A549 (cell line): ENCODE measurements around the gene TCN1. TPM values are rescaled to one million over a fixed set of nuclear protein-coding genes. Genes with fewer than 3 reads are reported as not detected.

Source experiments
- ATAC-seq, 2 experiments: fragments of 200-7000 bp in 1 of 2; fragments of >200 bp in 1 of 2; cut with Nextera tagmentation in 1 of 2; cut with Tn5 transposase in 1 of 2; 3 replicates each; pipeline versions ENCODE4 v1.8.0 to v1.9.1; 2018 to 2020; ENCODE audit warnings: mild to moderate bottlenecking in 1 of 2, moderate library complexity in 1 of 2
- CTCF ChIA-PET: fragments of 300-600 bp; sonication (Branson Sonifier 250); formaldehyde crosslinking; extraction: SDS; loops from one replicate; lab custom pipeline; 2021; ENCODE audit warnings: antibody characterized with exemption, inconsistent platforms; lab: Yijun Ruan, JAX
- POLR2A ChIA-PET: fragments of 350-600 bp; formaldehyde crosslinking; extraction: SDS; loops from one replicate; lab custom pipeline; 2021; ENCODE audit warnings: antibody characterized with exemption, inconsistent platforms; lab: Yijun Ruan, JAX
- DNase-seq, 2 experiments: peaks; one replicate each; pipeline versions ENCODE4 v3.0.0 to v3.0.0-alpha.2; 2011 to 2016; ENCODE audit warnings: low read depth in 1 of 2, low spot score in 1 of 2
- FAIRE-seq: peaks from 2 replicates; lab custom pipeline; 2011; peaks lifted over from hg19 to GRCh38; lab: Jason Lieb, UNC
- H3K27ac ChIP-seq, 2 experiments: fragments of >200 bp; sonication (Bioruptor Twin); formaldehyde crosslinking; 3 replicates each; pipeline ENCODE4 v1.5.1; 2016 to 2017
- H3K4me1 ChIP-seq: fragments of >200 bp; sonication (Bioruptor Twin); formaldehyde crosslinking; 3 replicates; pipeline ENCODE4 v1.6.1; 2016
- H3K4me2 ChIP-seq: fragments of >200 bp; sonication (Bioruptor Twin); formaldehyde crosslinking; 3 replicates; pipeline ENCODE4 v1.6.1; 2016
- H3K4me3 ChIP-seq: fragments of >200 bp; sonication (Bioruptor Twin); formaldehyde crosslinking; 3 replicates; pipeline ENCODE4 v1.5.1; 2016
- H3K9me3 ChIP-seq: fragments of >200 bp; sonication (Bioruptor Twin); formaldehyde crosslinking; 3 replicates; pipeline ENCODE4 v1.6.1; 2016
- BHLHE40 ChIP-seq: IDR thresholded peaks from 2 replicates; pipeline ENCODE4 v1.6.1; 2012; ENCODE audit warnings: low read depth, low read length, inconsistent platforms
- CEBPB ChIP-seq, 2 experiments: fragments of >200 bp in 1 of 2; sonication (Bioruptor Twin) in 1 of 2; formaldehyde crosslinking in 1 of 2; IDR thresholded peaks; 2 replicates each; pipeline ENCODE4 v1.6.1; 2012 to 2016
- CHD4 ChIP-seq: fragments of 200-600 bp; sonication (generic); IDR thresholded peaks from 2 replicates; pipeline ENCODE4 v1.6.1; 2016; ENCODE audit warnings: antibody characterized with exemption, mild to moderate bottlenecking, borderline replicate concordance
- EHMT2 ChIP-seq: fragments of 200-600 bp; sonication (generic); IDR thresholded peaks from 2 replicates; pipeline ENCODE4 v1.6.1; 2016; ENCODE audit warnings: antibody characterized with exemption, low read depth, mild to moderate bottlenecking, moderate library complexity
- EP300 ChIP-seq, 2 experiments: fragments of >200 bp; sonication (Bioruptor Twin); formaldehyde crosslinking; IDR thresholded peaks; 2 replicates in 1 of 2; 3 replicates in 1 of 2; pipeline ENCODE4 v1.6.1; 2016 to 2017
- FOSL2 ChIP-seq, 2 experiments: fragments of 450-650 bp in 1 of 2; fragments of >200 bp in 1 of 2; sonication (Bioruptor Twin) in 1 of 2; formaldehyde crosslinking; IDR thresholded peaks; 2 replicates each; pipeline versions ENCODE4 v1.5.0 to v1.6.1; 2016 to 2020; ENCODE audit warnings: mild to moderate bottlenecking in 1 of 2, moderate library complexity in 1 of 2
- FOXS1 ChIP-seq: fragments of 250-450 bp; sonication (Bioruptor Pico); IDR thresholded peaks from 2 replicates; pipeline ENCODE4 v1.5.0; 2020; ENCODE audit warnings: mild to moderate bottlenecking, moderate library complexity
- GATA3 ChIP-seq: IDR thresholded peaks from 2 replicates; pipeline ENCODE4 v1.6.1; 2012; ENCODE audit warnings: borderline replicate concordance
- HDAC2 ChIP-seq: fragments of 200-600 bp; sonication (generic); IDR thresholded peaks from 2 replicates; pipeline ENCODE4 v1.6.1; 2016
- JUN ChIP-seq, 2 experiments: fragments of >200 bp; sonication (Bioruptor Twin); formaldehyde crosslinking; IDR thresholded peaks; 2 replicates in 1 of 2; 3 replicates in 1 of 2; pipeline ENCODE4 v1.6.1; 2016 to 2017
- JUNB ChIP-seq: fragments of >200 bp; sonication (Bioruptor Twin); formaldehyde crosslinking; IDR thresholded peaks from 2 replicates; pipeline ENCODE4 v1.6.1; 2016
- MAZ ChIP-seq: fragments of 150-350 bp; IDR thresholded peaks from 2 replicates; pipeline ENCODE4 v1.6.1; 2014; ENCODE audit warnings: antibody characterized with exemption, low read depth, low read length, borderline replicate concordance
- NFE2L2 ChIP-seq: fragments of 150-350 bp; conservative IDR thresholded peaks from 2 replicates; pipeline ENCODE4 v1.6.1; 2014; ENCODE audit warnings: low read length
- NPAS2 ChIP-seq: fragments of 250-450 bp; sonication (Bioruptor Pico); IDR thresholded peaks from 2 replicates; pipeline ENCODE4 v1.8.0; 2022; ENCODE audit warnings: mild to moderate bottlenecking, moderate library complexity, borderline replicate concordance
- NR3C1 ChIP-seq: fragments of >200 bp; sonication (Bioruptor Twin); formaldehyde crosslinking; IDR thresholded peaks from 3 replicates; pipeline ENCODE4 v1.6.1; 2017
- PHF8 ChIP-seq: fragments of 200-600 bp; sonication (generic); IDR thresholded peaks from 2 replicates; pipeline ENCODE4 v1.6.1; 2016; ENCODE audit warnings: low read depth, mild to moderate bottlenecking, antibody characterized with exemption, moderate library complexity, borderline replicate concordance
- POLR2A ChIP-seq: IDR thresholded peaks from 2 replicates; pipeline ENCODE4 v1.6.1; 2012; ENCODE audit warnings: mild to moderate bottlenecking, low read length
- RARB ChIP-seq: fragments of 250-450 bp; sonication (Bioruptor Pico); IDR thresholded peaks from 2 replicates; pipeline ENCODE4 v1.8.0; 2021; ENCODE audit warnings: mild to moderate bottlenecking, moderate library complexity
- RFX5 ChIP-seq: fragments of 450-650 bp; IDR thresholded peaks from 2 replicates; pipeline ENCODE4 v1.7.1; 2014; ENCODE audit warnings: antibody characterized with exemption, mild to moderate bottlenecking, moderate library complexity
- SMC3 ChIP-seq: fragments of >200 bp; sonication (Bioruptor Twin); formaldehyde crosslinking; IDR thresholded peaks from 3 replicates; pipeline ENCODE4 v1.6.1; 2018; ENCODE audit warnings: inconsistent platforms
- TP53 ChIP-seq: fragments of 250-450 bp; sonication (Bioruptor Pico); IDR thresholded peaks from 2 replicates; pipeline ENCODE4 v1.5.0; 2021; ENCODE audit warnings: mild to moderate bottlenecking, moderate library complexity
- ZFP36 ChIP-seq: fragments of 450-650 bp; IDR thresholded peaks from 2 replicates; pipeline ENCODE4 v1.6.1; 2014; ENCODE audit warnings: borderline replicate concordance; ENCODE audit not compliant: partially characterized antibody
- WGBS: methylation state at CpG from one replicate; pipeline ENCODE4 v1.1.6; 2017; ENCODE audit errors: missing lambda C conversion rate; 5-methylcytosine and 5-hydroxymethylcytosine counted together
- polyA plus RNA-seq, 4 experiments: library from polyadenylated mRNA; depleted of rRNA in 3 of 4; stranded (reverse); fragments of >200 nt; fragmentation: RNase III in 1 of 4; extraction: RNeasy Plus Mini Kit Qiagen cat#74134 plus additional on column Dnase treatment in 1 of 4; gene quantifications; 2 replicates in 3 of 4; 3 replicates in 1 of 4; pipeline ENCODE4 v1.2.3, GENCODE V29; 2011 to 2017
- TF ChIP-seq, protein P1 (sequence below): fragments of 450-650 bp; IDR thresholded peaks from 2 replicates; pipeline ENCODE4 v1.6.1; 2014; ENCODE audit warnings: antibody characterized with exemption
- TF ChIP-seq, protein P2 (sequence below): fragments of >200 bp; sonication (Bioruptor Twin); formaldehyde crosslinking; IDR thresholded peaks from 2 replicates; pipeline ENCODE4 v1.6.1; 2016
- TF ChIP-seq, protein P3 (sequence below): fragments of 250-450 bp; sonication (Bioruptor Pico); IDR thresholded peaks from 2 replicates; pipeline ENCODE4 v1.5.0; 2020; ENCODE audit warnings: low read depth, mild to moderate bottlenecking, moderate library complexity
- TF ChIP-seq, protein P4 (sequence below): fragments of 150-350 bp; IDR thresholded peaks from 2 replicates; pipeline ENCODE4 v1.6.1; 2014; ENCODE audit warnings: low read depth, mild to moderate bottlenecking, low read length

Gene TCN1
- polyA plus RNA-seq, 2 of the 4 experiments (the other 2 are of a cell fraction), result 0.18 to 0.79 TPM

DNA sequence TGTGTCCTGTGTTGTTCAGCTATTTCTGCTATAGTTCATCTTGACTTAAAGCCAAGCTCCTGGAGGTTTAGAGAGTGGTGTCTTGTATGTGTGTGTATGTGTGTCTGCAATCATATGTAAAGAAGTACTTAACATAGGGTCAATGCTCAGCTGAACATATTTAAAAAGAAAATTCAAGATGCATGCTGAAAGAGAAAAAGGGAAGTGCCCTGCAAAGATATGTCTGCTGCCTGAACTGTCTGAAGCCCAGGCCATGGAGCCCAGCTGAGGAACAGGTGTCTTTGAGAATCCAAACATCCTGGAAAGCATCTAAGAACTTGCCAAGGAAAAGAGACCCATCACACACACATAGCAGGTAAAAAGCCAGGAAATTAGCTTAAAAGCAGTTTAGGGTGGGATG, 6.6 kb downstream of the TCN1 start:
- Histone ChIP-seq H3K27ac (no peak overlapping the region), H3K4me3 (no peak overlapping the region), H3K9me3 (no peaks in the 10 kb centered on the region), H3K4me1 (peaks cover 10% of the 10 kb centered on the region; the same call in 2 of the 3 replicates), H3K4me2 (no peak overlapping the region)
- TF ChIP-seq, protein P1, sequence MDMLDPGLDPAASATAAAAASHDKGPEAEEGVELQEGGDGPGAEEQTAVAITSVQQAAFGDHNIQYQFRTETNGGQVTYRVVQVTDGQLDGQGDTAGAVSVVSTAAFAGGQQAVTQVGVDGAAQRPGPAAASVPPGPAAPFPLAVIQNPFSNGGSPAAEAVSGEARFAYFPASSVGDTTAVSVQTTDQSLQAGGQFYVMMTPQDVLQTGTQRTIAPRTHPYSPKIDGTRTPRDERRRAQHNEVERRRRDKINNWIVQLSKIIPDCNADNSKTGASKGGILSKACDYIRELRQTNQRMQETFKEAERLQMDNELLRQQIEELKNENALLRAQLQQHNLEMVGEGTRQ, result no peak
- TF ChIP-seq NPAS2, result no peak
- no peak for TF ChIP-seq JUNB
- TF ChIP-seq EP300 (IDR thresholded peaks at IDR 0.05), result no peak
- no peak for TF ChIP-seq CEBPB (IDR thresholded peaks at IDR 0.05)
- TF ChIP-seq, protein P2, sequence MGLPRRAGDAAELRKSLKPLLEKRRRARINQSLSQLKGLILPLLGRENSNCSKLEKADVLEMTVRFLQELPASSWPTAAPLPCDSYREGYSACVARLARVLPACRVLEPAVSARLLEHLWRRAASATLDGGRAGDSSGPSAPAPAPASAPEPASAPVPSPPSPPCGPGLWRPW, result no peak
- TF ChIP-seq ZFP36, result no peak
- TF ChIP-seq PHF8, result no peak
- no peak for TF ChIP-seq CHD4
- TF ChIP-seq, protein P3, sequence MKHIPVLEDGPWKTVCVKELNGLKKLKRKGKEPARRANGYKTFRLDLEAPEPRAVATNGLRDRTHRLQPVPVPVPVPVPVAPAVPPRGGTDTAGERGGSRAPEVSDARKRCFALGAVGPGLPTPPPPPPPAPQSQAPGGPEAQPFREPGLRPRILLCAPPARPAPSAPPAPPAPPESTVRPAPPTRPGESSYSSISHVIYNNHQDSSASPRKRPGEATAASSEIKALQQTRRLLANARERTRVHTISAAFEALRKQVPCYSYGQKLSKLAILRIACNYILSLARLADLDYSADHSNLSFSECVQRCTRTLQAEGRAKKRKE, result no peak
- no peak for TF ChIP-seq HDAC2
- TF ChIP-seq, protein P4, sequence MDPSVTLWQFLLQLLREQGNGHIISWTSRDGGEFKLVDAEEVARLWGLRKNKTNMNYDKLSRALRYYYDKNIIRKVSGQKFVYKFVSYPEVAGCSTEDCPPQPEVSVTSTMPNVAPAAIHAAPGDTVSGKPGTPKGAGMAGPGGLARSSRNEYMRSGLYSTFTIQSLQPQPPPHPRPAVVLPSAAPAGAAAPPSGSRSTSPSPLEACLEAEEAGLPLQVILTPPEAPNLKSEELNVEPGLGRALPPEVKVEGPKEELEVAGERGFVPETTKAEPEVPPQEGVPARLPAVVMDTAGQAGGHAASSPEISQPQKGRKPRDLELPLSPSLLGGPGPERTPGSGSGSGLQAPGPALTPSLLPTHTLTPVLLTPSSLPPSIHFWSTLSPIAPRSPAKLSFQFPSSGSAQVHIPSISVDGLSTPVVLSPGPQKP, result no peak
- TF ChIP-seq BHLHE40, result no peak
- TF ChIP-seq TP53, result no peak
- no peak for TF ChIP-seq MAZ
- no peak for ATAC-seq
- no peak for FAIRE-seq
- no peak for DNase-seq
- ChIA-PET CTCF (no interaction called here), POLR2A (no interaction called here)

DNA sequence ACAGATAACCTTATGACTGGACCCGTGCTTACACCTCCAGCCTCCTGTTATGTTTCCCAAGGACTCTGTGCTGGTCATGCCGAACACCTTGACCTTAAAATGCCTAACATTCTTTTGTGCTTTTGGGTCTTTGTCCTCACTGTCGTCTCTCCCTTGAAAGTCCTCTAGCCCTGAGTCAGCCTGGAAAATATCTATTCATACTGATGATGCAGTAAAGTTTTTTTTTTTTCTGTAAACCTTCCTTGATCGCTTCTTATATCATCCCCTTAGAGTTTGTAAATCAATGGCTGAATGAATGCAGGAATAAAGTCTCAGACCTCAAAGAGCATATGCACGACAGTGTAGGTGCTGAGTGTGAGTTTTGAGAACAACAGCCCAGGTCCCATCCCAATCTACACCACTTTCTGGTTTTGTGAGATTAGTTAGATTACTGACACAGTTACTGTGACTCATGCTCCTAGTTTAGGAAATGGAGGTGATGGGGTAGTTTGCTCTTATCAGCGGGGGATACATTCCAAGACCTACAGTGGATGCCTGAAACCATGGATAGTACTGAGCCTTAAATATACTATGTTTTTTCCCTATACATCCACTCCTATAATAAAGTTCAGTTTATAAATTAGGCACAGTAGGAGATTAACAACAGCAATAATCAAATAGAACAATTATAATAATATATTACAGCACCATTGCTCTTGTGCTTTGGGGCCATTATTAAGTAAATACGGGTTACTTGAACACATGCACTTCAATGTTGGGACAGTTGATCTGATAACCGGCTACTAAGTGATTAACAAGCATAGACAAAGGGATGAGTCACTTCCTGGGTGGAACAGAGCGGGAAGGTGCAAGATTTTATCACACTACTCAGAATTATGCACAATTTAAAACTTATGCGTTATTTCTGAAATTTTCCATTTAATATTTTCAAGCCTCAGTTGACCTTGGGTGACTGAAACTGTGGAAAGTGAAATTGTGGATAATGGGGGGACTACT, 8.6 kb downstream of the TCN1 start:
- Histone ChIP-seq H3K4me1 (peaks cover 10% of the 10 kb centered on the region; the same call in 2 of the 3 replicates), H3K9me3 (no peaks in the 10 kb centered on the region), H3K4me3 (no peak overlapping the region)
- CTCF ChIA-PET, result no interaction called here
- 16% methylated on average over 10 of the region's 10 CpGs for WGBS
- POLR2A ChIA-PET, result no interaction called here
- ATAC-seq, result 0 out of 6 replicates have a peak, but pooled peaks of 1 of the 2 experiments have one; percentile 17
- TF ChIP-seq FOXS1 (CRISPR knock-in tag) (no peak), EHMT2 (no peak), GATA3 (peak; percentile 26; the same call in 1 of the 2 replicates), PHF8 (no peak), CHD4 (no peak), JUNB (no peak), SMC3 (no peak), NFE2L2 (no peak), RFX5 (no peak), RARB (CRISPR knock-in tag) (no peak), JUN (IDR thresholded peaks at IDR 0.05) (no peak), NR3C1 (no peak), NPAS2 (no peak), FOSL2 (IDR thresholded peaks at IDR 0.05) (no peak), FOSL2 (CRISPR knock-in tag; IDR thresholded peaks at IDR 0.05) (peak; percentile 44; the same call in 1 of the 2 replicates), HDAC2 (no peak), POLR2A (no peak)
- TF ChIP-seq, protein P2, result no peak
- TF ChIP-seq, all 56 proteins: peak for 2
- H3K27ac ChIP-seq, result no peak overlapping the region
- FAIRE-seq, result peak; percentile 28
- peak; percentile 6 to 29 for DNase-seq
- H3K4me2 ChIP-seq, result peak overlapping the region; percentile 39
